GM21619 (cell line): ENCODE results near the gene PAPOLA.

ENCODE experiments used
- ATAC-seq: cut with Tn5 transposase; IDR thresholded peaks from one replicate; pipeline ENCODE4 v1.9.1; 2021; ENCODE audit not compliant: unreplicated experiment

Gene PAPOLA

DNA sequence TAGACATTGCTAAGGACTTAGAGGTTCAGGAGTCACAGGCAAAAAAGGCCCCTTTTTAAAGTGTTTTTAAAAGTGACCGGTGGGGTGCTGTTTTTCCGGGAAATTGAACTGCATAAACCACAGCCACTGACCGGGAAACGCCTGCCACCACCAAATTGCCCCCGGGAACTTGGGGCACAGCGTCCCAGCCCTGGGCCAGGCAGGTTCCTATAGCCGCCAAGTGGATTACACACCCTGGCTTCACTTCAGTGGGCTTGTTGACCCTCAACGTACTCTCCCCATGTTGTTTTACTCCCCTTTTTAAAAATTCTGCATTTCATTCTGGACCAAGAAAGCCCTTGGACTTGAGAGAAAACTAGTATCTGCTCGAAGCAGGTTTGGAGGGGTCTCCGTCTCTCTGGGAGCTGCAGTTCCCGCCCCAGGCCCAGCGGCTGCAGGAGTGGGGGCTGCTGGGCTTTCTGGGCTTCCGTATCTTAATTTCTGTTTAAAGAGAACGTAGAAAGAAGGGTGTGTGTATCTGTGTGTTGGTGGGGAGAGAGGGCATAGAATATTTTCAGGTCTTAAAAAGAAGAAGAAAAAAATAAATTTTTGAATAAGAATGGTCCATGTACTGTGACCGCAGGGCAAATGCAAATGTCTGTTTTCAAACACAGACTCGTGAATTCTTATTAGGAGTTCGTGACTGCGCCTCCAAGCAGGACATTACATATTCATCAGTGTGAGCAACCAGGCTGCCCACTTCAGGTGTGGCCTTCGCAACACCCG, 82.9 kb downstream of the PAPOLA start:
- ATAC-seq: no peak

GRCh38 chr14:96585672-96586013, 83.5 kb downstream of the PAPOLA start:
- no peak for ATAC-seq

DNA sequence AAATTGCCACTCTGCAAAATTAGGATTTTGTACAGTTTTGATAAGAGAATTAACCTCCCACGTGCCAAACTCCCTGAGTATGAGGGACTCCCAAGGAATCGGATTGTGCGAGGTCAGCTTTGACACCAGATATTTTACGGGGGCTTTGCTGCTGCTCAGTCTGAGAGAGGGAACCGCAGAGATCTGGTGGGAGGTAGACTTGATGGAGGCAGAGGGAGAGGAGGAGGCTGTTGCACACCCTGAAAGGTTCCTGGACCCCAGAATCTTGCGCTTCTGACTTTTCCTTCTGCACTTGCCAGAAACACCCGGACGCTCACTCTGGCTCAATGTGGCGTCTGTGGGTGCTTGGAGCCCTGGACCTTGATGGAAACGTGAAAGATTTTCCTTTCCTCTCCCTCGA, 83.9 kb downstream of the PAPOLA start:
- no peak for ATAC-seq

DNA sequence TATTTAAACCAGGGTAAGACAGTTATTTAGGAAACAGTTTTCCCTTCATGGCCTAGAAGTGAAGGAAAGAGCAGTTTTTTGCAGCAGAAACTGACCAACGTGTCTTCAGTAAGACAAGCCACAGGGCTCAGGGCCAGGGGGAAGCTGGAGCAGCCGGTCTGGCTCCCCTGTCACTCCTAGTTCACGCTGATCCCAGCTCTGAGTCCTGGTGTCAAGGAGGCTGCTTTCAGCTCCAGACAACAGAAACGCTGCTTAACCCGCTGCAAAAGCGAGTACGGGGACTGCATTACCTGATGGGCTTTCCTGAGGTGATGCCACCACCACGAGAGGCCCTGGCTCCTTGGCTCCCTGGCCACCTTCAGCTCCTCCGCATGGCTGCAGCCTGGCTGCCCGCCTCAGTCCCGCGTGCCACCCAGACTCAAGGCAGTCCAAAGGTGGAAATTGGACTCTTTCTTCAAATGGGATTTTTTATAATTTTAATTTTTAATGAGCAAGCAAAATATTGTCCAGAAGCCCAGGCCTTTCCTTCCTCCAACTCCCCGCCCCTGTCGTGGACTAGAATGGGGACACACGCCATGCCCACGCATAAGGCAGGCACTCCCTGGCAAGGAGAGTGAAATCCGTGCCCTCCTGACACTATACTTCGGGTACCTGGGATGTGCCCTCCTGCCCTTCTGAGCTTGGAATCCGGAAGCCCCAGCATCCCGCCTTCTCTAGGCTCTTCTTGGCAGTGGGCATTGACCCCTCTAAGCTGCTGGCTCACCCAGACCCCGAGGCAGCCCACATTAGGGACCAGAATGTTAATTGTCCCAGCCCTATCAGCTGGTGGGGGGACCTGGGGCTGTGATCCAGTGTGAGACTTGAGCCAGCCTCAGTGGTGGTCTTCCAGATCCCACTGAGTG, 85.0 kb downstream of the PAPOLA start:
- no peak for ATAC-seq

DNA sequence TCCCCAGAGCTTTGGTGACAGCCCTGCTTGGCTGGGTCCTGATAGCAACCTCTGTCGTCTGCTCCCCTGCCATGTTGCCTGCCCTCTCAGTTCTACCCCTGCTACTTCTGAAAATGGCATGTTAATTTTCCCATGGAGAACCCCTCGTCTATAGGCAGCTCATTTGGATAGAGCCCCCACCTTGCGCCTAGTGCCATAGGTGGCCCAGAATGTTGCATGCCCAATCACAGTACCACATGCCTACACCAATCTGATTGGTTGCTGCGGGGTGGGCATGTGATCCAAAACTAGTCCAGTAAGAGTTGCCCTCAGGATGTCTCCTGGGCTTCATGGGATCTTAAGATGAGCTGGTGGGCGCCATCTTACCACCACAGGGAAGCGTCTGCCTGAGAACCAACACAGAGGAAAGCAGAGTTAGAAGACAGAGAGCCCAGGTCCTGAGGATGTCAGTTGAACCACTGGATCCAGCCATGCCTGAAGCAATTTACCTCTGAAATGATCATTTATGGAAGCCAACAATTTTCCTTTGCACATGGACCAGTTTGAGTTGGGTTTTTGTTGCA, 85.7 kb downstream of the PAPOLA start:
- ATAC-seq: no peak

DNA sequence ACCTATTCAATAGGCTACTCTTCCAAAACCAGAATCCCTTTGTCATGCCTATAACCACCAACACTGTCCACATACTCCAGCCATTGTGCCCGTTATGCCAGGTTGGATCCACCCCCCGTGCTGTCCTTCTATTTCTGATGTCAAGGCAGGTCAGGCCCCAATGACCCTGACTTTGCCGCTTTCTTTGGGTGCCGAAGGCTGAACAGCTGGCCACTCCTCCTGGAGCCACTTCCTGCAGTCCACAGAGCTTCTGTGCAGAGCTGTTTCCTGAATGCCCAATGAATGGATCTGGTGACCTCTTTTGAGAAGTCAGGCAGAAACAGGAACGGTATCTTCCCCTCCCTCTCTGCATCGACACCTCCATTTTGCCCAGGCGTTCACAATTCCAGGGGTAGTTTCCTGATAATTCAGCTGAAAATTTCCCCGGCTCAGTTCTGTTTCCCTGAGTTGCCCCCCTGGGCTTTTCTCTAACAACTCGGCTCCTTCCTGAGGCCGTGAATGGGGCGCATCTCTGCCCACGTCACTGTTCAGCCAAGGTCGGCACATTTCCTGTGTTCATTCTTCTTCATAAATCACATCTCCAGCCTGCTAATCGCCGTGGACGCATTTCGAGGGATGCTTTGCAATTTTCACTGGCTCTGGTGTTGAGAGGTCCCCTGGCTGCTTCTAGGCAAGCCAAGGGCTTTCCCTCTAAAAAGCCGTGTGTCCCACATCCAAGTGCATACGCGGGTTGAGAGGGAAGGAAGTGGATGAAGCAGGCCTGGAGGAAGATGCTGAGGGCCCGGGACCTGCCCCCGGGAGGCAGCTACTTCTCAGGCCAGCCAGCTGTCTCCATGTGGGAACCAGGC, 86.5 kb downstream of the PAPOLA start:
- ATAC-seq: no peak

- ATAC-seq: no peak
These were observed 87.4 kb downstream of the PAPOLA start for GRCh38 chr14:96589577-96589976.

- no peak for ATAC-seq
These were observed 88.1 kb downstream of the PAPOLA start for GRCh38 chr14:96590190-96590864.

DNA sequence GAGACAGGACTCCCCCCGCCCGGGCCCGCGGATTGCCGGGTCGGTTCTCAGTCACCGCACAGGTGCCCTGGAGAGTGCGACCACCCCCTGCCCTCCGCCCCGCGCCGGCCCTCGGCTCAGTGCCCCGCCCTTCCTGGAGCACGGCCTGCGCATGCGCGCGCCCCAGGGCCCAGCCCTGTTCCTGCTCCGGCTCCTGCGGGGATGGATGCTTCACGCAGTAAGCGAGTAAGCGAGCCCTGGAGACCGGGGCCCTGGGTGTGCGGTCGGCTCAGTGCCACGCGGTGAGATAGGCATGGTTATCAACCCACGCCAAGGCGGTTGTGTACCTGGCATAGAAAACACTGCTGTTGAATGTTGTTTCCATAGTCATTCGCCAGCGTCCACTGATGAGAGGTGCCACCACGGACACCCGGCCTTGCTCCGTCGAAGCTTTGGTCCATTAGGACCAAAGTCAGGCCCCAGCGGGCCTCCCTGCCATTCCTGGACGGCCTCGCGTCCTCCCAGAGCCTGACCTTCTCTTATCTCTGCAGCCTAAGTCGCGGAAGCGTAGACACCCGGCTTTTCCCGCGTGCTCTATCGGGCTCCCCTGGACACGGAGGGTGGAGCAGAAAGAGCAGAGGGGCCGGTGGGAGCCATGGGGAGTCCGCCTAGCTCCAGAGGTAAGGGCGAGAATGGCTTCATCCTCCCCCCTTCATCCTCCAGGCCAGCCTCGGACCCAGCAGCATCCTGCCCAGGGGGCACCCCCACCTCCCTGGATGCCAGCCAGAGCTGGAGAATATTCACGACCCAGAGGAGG, 90.6 kb downstream of the PAPOLA start:
- ATAC-seq: peak; percentile 91

- no peak for ATAC-seq
These were observed 92.8 kb downstream of the PAPOLA start for GRCh38 chr14:96594961-96595360.

DNA sequence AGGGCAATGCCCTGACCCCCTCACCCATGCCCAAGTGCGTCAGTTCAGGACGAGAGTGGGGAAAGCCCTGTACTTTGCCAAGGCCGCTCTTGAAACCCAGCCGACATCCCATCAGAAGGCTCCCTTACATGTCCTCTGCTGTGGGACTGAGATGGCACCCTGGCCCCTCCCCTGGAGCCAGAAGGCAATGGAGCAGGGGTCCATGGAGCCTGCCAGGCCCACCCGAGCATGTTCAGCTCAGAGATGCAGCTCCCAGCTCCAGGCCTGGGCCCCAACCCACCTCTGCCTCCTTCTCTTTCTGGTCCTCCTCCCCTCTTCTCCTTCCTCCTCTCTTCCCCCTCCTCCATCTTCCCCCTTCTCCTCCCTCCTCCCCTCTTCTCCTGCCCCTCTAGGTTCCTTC, 95.5 kb downstream of the PAPOLA start:
- ATAC-seq: no peak

GRCh38 chr14:96598332-96598928, 96.2 kb downstream of the PAPOLA start:
- no peak for ATAC-seq

DNA sequence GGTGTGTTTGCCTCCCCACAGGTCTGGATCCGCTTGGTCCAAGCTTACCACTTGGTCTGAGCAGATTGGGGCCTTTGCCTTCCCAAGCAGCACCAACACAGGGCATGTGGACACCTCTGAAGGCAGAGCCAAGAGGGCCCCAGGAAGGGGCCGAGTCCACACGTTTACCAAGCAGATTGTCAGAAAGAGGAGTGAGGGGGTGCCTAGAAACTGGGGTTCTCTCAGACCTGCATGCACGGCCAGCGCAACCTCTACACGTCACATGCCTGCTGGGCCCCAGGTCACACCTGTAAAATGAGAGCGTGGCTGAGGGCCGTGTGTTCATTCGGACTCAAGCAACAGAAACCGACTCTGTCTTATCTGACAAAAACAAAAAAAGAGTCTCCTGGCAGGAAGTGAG, 96.9 kb downstream of the PAPOLA start:
- ATAC-seq: no peak

DNA sequence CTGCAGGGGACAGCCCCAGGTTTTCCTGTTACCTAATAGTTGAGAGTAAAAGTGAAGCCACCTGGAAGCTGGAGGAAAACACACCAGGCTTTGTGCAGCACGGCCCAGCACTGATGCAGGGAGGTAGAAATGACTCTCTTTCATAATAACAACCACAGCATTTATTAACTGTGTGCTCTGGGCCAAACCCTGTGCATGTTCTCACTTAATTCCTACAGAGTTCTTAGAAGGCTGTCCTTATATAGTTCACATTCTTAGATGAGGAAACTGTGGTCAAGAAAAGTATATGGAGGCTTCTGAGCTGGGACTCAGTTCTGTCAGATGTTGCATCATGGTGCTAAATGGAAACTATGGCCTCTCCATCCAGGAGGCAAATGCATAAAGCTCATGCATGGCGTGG, 100.0 kb downstream of the PAPOLA start:
- ATAC-seq: no peak

- no peak for ATAC-seq
These were observed 101.4 kb downstream of the PAPOLA start for GRCh38 chr14:96603350-96604255.

GRCh38 chr14:96614481-96614881, 112.3 kb downstream of the PAPOLA start:
- no peak for ATAC-seq

DNA sequence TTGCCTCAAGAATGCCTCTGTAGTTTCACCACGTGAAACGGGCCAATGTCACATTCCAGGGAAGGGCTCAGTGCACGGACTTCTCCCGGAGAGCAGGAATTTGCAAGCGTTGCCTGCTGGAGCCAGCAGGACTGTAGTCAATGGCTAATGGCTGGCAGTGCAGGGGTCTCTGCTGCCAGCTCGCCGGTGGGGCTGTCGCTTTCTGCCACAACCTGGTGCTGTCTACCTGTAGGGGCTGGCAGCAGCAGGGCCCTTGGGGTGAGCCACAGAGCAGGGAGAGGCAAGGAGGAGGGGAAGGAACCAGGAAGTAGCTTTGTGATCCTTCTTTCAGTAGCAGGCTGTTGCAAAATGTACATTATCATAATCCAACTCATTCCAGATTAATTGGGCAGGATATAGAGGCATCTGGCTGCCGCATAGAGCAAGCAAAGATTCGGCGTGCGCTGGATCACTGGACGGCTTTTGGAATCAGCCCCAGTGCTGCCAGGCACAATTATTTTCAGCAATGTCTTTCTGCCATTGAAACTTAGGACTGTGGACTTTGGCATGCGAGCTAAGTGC, 114.1 kb downstream of the PAPOLA start:
- no peak for ATAC-seq
